H1 (cell line): ENCODE measurements around the gene RER1. TPM values are rescaled to one million over a fixed set of nuclear protein-coding genes. Genes with fewer than 3 reads are reported as not detected.

Source experiments
- EZH2 ChIP-seq: fragments of 200-600 bp; sonication (generic); IDR thresholded peaks from 2 replicates; pipeline ENCODE4 v1.7.1; 2012; ENCODE audit warnings: low read depth, mild to moderate bottlenecking, moderate library complexity, low read length, inconsistent platforms; ENCODE audit not compliant: severe bottlenecking
- HDAC2 ChIP-seq, 2 experiments: fragments of 300-600 bp in 1 of 2; sonication (generic) in 1 of 2; IDR thresholded peaks; 2 replicates each; pipeline ENCODE4 v1.6.1; 2011 to 2012; ENCODE audit warnings: low read depth in 2 of 2, low read length in 2 of 2, mild to moderate bottlenecking in 2 of 2, moderate library complexity in 2 of 2, borderline replicate concordance in 1 of 2, inconsistent platforms in 1 of 2
- polyA plus RNA-seq, 7 experiments: library from polyadenylated mRNA; depleted of rRNA in 3 of 7; stranded (reverse) in 5 of 7; unstranded in 2 of 7; fragments of >200 nt in 5 of 7; fragments of 200-250 nt in 2 of 7; gene quantifications; 1 replicate in 5 of 7; 2 replicates in 1 of 7; 4 replicates in 1 of 7; pipeline versions ENCODE4 v1.2.1 to v1.2.3, GENCODE V29; 2011 to 2013; ENCODE audit warnings: missing spikeins in 2 of 7, mixed read lengths in 2 of 7
- total RNA-seq: library from RNA; stranded (reverse); fragmentation: NEBNext Ultra II Directional; extraction: Animal tissue kit (Norgen Biotek cat#: 25700); gene quantifications from 2 replicates; pipeline ENCODE4 v1.2.1, GENCODE V29; 2021
- TF ChIP-seq, protein P1 (sequence below): IDR thresholded peaks from 2 replicates; pipeline ENCODE4 v1.6.1; 2012; ENCODE audit warnings: low read length, inconsistent platforms
- TF ChIP-seq, protein P2 (sequence below): IDR thresholded peaks from 2 replicates; pipeline ENCODE4 v1.6.1; 2011; ENCODE audit warnings: low read length, improper control_type of control experiment

RER1 gene
- total and polyA plus RNA-seq, 2 of the 8 experiments (the other 6 are each of a cell fraction or from before 2014, with no cell fraction given): 102 to 134 TPM

DNA sequence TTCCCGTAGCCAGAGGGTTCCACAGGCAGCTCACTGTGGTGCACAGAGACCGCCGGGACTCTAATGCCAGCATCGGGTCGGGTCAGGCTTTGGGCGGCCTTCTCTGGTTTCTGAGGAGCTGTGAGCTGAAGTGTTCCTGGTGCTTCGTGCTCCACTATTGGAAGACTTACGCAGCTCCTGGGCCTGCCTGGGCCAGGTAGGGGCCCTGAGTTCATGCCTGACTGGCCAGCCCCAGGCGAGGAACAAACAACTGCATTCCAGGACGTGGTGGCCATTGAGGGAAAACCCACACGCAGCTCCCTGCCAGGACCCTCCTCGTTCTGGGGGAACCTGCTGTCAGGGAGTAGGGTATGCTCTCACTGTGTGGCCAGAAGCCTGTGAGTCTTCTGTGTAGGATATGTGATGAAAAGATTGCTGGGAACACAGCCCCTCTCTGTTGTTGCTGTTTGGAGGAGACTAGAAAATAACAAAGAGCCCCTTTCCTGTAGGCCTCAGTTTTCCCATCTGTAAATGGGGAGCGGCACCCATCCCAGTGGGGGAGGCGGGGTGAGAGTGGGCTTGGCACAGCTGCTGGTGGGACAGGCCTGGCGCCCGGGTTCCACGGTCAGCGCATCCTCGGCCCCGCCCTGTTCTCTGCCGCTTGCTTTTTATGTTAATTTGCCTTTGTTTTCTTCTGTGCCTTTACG lies 8.4 kb downstream of the RER1 start (continued):
- TF ChIP-seq, protein P1, sequence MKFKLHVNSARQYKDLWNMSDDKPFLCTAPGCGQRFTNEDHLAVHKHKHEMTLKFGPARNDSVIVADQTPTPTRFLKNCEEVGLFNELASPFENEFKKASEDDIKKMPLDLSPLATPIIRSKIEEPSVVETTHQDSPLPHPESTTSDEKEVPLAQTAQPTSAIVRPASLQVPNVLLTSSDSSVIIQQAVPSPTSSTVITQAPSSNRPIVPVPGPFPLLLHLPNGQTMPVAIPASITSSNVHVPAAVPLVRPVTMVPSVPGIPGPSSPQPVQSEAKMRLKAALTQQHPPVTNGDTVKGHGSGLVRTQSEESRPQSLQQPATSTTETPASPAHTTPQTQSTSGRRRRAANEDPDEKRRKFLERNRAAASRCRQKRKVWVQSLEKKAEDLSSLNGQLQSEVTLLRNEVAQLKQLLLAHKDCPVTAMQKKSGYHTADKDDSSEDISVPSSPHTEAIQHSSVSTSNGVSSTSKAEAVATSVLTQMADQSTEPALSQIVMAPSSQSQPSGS: no peak
- TF ChIP-seq, protein P2, sequence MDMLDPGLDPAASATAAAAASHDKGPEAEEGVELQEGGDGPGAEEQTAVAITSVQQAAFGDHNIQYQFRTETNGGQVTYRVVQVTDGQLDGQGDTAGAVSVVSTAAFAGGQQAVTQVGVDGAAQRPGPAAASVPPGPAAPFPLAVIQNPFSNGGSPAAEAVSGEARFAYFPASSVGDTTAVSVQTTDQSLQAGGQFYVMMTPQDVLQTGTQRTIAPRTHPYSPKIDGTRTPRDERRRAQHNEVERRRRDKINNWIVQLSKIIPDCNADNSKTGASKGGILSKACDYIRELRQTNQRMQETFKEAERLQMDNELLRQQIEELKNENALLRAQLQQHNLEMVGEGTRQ: no peak
- TF ChIP-seq EZH2 (no peak), HDAC2 (IDR thresholded peaks at IDR 0.05; ENCODE audit: borderline replicate concordance in 1 of 2, low read depth in 2 of 2, low read length in 2 of 2) (no peak)
